ENCODE results near the gene UNK.
A peak's percentile ranks its signal among the peaks of the same experiment; 100 is the strongest.

The UNK gene

DNA sequence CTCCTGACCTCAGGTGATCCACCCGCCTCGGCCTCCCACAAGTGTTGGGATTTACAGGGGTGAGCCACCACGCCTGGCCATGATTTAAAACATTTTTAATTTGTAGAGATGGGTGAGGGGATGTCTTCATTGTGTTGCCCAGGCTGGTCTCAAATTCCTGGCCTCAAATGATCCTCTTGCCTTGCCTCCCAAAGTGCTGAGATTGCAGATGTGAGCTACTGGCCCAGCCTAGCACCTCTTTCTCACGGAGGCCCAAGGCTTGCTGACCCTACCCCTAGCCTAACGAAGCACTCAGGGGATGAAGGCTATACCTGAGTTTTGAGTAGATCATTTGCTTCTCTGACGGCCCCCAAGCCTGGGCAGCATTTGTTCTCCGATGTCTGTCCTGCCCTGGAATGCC lies 26.6 kb downstream of the UNK start:
- DNase-seq (ENCODE audit: insufficient read length, low spot score): no peak
- no peak for FAIRE-seq
- TF ChIP-seq POLR2A (IDR thresholded peaks at IDR 0.05; ENCODE audit: low read depth, low read length): no peak

DNA sequence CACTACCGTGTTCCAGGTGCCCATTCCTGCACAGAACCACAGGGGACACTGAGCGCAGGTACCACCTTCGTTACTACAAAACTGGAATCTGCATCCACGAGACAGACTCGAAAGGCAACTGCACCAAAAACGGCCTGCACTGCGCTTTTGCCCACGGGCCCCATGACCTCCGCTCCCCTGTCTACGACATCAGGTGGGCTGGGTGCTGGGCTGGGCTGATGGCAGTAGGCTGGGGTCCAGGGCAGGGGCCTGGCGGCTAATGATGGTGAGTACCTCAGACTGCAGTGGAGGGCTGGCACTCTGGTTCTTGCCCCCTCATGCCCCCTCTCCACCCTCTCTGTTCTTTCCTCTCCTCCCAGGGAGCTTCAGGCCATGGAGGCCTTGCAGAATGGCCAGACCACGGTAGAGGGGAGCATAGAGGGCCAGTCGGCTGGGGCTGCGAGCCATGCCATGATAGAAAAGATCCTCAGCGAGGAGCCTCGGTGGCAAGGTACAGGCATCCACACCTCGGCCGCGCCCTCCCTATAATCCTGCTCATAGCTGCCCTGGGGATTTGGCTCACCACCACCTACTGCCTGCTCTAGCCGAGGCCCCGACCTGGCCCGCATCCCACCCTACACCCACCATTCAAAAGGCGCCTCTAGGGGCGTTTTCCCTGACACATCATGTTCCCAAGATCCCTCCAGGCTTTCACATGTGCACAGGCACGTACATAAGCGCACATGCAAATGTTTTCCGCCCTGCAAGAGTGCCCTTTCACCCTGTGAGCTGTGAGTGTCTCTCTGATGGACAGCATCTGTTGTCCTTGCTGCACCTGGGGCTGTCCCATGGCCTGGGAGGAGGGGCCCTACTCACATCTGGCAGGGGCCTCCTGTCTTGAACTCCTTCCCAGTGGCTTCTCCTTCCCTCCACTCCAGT lies 27.7 kb downstream of the UNK start:
- DNase-seq (ENCODE audit: insufficient read length, low spot score) (no peak), FAIRE-seq (no peak)
- no peak for TF ChIP-seq POLR2A (IDR thresholded peaks at IDR 0.05; ENCODE audit: low read depth, low read length)

DNA sequence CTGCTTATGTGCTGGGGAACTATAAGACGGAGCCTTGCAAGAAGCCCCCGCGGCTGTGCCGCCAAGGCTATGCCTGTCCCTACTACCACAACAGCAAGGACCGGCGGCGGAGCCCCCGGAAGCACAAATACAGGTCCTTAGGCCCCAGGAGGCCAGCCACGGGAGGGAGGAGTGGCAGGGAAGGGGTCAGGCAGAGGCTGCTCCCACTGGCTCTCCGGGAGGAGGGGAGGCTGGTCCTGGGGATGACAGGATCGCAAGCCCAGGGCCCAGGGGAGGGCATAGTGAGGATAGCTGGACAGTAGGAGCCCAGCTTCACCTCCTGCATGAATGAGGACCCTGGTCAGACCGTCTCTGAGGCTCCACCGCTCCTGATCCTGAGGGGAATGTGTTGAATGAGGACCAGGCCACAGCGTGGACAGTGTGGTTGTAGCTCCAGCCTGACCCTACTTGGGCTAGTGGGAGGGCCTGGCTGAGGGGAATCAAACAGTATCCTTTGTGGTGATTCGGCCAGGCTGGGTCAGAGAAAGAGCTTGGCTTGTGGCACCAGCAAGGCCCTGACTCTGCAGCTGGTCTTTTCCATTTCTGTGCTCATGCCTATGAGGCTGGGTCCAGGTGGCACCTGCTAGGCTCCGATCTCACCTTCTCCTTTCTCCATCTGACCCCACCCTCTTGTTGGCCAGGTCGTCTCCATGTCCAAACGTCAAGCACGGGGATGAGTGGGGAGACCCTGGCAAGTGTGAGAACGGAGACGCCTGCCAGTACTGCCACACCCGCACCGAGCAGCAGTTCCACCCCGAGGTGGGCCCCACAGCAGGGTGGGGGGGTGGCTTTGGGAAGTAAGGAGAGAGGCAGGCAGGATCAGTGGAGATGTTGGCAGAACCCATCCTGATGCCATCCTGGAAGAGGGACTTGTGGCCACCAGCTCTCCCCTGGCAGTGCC lies 28.7 kb downstream of the UNK start:
- no peak for FAIRE-seq
- no peak for TF ChIP-seq POLR2A (IDR thresholded peaks at IDR 0.05; ENCODE audit: low read depth, low read length)
- DNase-seq (ENCODE audit: insufficient read length, low spot score): no peak

DNA sequence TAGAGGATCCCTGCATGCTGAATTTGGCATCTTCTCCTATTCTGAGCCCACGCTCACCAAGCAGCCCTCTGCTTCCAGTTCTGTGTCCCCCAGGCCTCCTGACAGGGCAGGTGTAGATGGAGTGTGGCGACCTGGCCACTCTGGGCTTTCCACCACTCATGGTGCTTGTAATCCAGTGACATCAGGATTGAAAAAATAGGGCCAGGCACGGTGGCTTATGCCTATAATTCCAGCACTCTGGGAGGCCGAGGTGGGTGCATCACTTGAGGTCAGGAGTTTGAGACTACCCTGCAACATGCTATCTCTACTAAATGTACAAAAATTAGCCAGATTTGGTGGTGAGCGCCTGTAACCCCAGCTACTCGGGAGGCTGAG lies 29.4 kb downstream of the UNK start:
- no peak for TF ChIP-seq POLR2A (IDR thresholded peaks at IDR 0.05; ENCODE audit: low read depth, low read length)
- DNase-seq (ENCODE audit: insufficient read length, low spot score) (no peak), FAIRE-seq (no peak)

DNA sequence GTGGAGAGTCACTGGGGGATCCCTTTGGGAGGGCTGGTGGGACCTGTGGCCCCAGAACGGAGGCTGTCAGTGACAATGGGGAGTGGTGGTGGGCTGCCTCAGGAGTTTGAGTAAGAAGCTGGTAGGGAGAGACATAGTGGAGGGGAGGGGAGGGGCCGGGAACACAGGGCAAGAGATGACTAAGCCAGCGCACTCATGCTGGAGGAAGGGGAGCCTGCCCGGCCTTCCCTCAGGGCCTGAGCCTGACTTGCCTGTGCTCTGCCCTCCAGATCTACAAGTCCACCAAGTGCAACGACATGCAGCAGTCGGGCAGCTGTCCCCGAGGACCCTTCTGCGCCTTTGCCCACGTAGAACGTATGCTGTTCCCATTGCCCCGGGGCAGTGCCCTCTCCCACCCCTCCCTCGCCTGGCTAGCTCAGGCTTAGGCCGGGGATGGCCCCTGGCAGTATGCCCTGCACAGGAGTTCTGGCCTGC lies 30.3 kb downstream of the UNK start:
- peak; percentile 97 for DNase-seq (ENCODE audit: insufficient read length, low spot score)

DNA sequence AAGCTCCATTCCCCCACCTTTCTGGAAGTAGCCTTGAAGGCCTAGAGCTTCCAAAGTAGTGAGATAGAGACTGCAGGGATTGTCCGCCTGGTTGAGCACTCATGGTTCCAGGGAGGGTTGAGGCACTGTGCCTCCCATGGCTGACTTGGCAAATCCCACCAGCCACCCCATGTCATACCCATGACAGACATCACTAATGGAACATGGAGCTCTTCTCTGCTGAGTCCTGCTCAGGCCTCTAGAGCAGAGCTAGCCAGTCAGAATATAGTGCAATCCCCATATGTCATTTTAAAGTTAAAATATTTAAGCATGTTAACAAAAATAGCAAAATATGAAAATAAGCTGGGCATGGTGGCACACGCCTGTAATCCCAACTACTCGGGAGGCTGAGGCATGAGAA lies 30.8 kb downstream of the UNK start:
- DNase-seq (ENCODE audit: insufficient read length, low spot score): no peak
- FAIRE-seq: no peak
- no peak for TF ChIP-seq POLR2A (IDR thresholded peaks at IDR 0.05; ENCODE audit: low read depth, low read length)

More for the DNA sequence above, 30.3 kb downstream of the UNK start:
- no peak for TF ChIP-seq POLR2A (IDR thresholded peaks at IDR 0.05; ENCODE audit: low read depth, low read length)
- peak; percentile 62 for FAIRE-seq

DNA sequence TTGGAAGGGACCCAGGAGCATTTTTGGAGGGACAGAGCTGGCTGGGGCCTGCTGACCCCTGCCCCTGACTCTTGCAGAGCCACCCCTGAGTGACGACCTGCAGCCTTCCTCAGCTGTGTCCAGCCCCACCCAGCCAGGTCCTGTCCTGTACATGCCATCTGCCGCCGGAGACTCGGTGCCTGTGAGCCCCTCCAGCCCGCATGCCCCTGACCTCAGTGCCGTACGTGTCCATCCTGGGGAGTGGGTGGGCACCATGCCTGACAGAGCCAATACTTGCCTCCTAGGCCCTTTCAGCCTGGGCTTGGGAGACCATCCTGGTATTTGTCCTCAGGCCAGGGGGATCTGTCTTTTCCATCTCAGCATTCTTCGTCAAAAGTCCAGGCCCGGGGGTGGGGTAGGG lies 32.1 kb downstream of the UNK start:
- DNase-seq (ENCODE audit: insufficient read length, low spot score) (no peak), FAIRE-seq (no peak)
- no peak for TF ChIP-seq POLR2A (IDR thresholded peaks at IDR 0.05; ENCODE audit: low read depth, low read length)

DNA sequence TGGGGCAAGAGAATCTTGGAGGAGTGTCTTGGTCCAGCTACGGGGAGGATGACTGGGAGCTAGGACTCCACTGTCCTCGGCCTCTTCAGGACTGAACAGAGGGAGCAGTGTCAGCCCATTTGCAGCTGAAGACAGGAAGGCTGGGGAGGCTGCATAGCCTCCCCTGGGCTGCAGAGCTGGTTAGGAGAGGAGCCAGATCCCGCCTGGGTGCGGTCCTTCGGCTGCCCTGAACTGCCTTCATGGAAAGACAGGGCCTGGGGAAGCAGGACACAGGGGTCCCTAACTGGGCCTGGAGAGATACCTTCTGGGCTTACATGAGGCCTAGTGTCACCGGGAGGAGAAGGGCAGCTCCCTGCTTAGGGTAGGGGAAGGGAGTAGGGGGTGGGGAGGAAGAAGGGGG lies 33.0 kb downstream of the UNK start:
- DNase-seq (ENCODE audit: insufficient read length, low spot score): no peak
- FAIRE-seq: no peak
- TF ChIP-seq POLR2A (IDR thresholded peaks at IDR 0.05; ENCODE audit: low read depth, low read length): no peak

DNA sequence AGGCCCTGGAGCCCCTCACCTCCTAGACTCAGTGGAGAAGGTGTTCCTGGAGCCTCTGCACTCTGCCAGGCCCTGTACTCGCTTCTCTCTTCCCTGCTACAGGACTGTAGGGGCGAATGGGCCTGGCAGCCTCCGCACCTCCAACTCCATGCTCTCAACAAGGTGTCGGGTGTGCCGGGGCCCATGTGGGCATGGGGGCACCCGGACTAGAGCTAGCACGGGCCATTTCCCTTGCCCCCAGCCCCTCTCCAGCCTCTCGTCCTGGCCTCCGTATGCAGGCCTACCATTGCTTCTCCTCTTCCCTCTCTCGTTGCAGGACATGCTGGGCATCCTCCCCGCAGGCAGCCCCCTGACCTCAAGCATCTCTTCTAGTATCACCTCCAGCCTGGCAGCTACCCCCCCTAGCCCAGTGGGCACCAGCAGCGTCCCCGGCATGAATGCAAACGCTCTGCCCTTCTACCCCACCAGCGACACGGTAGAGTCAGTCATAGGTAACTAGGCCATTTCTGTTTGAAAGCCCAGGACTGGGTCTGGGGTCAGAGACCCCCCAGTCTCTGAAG lies 33.8 kb downstream of the UNK start:
- DNase-seq (ENCODE audit: insufficient read length, low spot score): no peak
- no peak for FAIRE-seq
- TF ChIP-seq POLR2A (IDR thresholded peaks at IDR 0.05; ENCODE audit: low read depth, low read length): no peak

DNA sequence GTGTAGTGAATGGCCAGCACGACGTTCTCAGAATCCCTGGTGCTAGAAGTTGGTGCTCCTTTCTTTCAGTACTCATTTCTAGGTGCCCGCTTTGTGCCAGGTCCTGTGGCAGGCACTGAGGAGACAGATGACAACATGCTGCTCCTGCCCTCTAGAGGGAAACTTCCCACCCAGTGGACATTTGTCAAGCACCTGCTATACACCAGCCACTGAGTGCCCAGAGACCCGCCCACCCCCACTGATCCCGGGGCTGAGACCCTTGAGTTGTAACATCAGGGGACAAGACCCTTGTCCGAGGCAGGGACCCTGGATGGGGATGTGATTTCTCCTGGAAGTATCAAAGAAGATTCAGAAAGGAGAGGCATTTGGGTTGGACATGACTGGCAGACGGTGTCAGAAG lies 34.5 kb downstream of the UNK start:
- FAIRE-seq (no peak), DNase-seq (ENCODE audit: insufficient read length, low spot score) (no peak)
- no peak for TF ChIP-seq POLR2A (IDR thresholded peaks at IDR 0.05; ENCODE audit: low read depth, low read length)

DNA sequence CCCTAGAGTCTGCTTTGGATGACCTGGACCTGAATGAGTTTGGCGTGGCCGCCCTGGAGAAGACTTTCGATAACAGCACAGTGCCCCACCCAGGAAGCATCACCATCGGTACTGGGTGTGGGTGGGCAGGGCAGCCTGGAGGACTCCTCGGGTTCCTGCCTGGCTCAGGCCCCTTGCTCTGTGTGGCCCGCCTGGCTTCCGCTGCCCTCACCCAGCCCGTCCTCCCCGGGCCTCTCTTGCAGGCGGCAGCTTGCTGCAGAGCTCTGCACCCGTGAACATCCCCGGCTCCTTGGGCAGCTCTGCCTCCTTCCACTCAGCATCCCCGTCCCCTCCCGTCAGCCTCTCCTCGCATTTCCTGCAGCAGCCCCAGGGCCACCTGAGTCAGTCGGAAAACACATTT lies 35.1 kb downstream of the UNK start:
- no peak for DNase-seq (ENCODE audit: insufficient read length, low spot score)
- TF ChIP-seq POLR2A (IDR thresholded peaks at IDR 0.05; ENCODE audit: low read depth, low read length): no peak
- FAIRE-seq: no peak

DNA sequence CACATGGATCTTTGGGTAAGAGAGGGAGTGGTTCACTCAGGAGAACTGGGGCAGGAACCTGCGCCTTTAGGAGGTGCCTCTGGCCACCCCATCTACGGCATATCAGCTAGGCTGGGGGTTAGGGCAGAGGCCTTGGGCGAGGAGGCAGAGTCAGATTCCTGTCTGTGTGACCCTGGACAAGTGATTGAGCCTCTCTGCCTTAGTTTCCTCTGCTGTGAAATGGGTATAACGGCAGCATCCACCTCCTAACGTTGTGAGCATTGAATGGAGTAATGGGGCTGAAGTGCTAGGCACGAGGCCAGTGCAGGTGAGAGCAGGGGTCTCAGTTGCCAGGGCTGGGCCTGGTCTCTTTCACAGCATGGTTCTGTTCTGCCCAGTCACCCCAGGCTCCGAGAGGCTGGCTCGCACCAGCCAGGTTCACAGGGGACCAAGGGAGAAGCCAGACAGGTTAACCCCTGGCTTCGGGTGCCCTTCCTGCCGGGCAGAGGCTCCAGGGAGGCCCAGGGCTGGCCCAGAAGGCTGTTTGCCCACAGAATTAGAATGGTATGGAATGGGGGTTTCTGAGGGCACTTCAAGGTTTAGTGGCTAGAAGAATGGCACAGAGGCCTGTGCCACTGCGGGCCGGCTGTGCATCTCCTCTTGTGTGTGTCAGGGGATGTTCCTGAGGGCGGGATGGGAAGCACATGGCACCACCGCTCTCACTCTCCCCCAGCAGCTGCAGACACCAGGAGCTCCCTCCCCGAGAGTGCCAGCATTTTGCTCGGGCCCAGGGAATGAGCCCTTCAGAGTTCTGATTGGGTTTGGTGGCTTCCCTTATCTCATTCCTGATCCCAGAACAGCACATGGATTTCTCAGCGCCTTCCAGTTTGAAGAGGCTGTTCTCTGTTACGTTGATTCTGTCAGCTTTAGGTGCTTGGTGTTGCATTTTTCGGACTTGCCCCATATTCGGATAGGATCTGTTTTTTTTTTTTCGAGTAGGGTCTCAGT lies 35.8 kb downstream of the UNK start:
- TF ChIP-seq POLR2A (IDR thresholded peaks at IDR 0.05; ENCODE audit: low read depth, low read length): no peak
- no peak for DNase-seq (ENCODE audit: insufficient read length, low spot score)
- FAIRE-seq: no peak

DNA sequence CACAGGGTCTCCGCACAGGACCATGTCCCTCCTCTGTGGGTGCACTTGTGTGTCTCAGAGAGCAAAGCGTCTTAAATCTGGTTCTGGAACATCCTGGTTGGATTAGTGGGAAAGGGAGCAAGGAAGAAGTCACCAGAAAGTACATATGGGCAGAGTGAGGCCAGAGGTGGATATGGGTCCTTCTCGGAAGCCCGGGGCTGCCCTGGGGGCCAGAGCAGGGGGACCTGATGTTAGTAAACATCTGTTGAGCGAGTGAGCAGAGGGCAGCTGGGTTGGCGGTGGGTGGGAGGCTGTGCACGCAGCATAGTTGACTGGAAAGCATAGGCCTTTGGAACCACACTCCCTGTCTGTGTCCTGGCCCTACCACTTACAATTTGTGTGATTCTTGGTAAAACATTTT lies 36.9 kb downstream of the UNK start:
- FAIRE-seq (no peak), DNase-seq (ENCODE audit: insufficient read length, low spot score) (no peak)
- no peak for TF ChIP-seq POLR2A (IDR thresholded peaks at IDR 0.05; ENCODE audit: low read depth, low read length)

All from H54 (cell line).